WERI-Rb-1 (cell line): Measurements from ENCODE around the gene PCDHA8.
"Not testable (repeated sequence)": the region's sequence is repeated elsewhere in the genome, so short reads cannot be mapped to it uniquely, and the experiment has no call there.

ENCODE experiments used
- DNase-seq: peaks from one replicate; pipeline ENCODE4 v3.0.0-alpha.2; 2020
- H3K27ac ChIP-seq: fragments of 250-450 bp; sonication (Bioruptor Pico); 2 replicates; pipeline ENCODE4 v1.5.1; 2020; ENCODE audit warnings: mild to moderate bottlenecking, moderate library complexity
- H3K27me3 ChIP-seq: fragments of 250-450 bp; sonication (Bioruptor Pico); 2 replicates; pipeline ENCODE4 v1.5.1; 2021; ENCODE audit warnings: mild to moderate bottlenecking, low read depth, moderate library complexity; ENCODE audit not compliant: insufficient read depth, severe bottlenecking
- H3K36me3 ChIP-seq: fragments of 250-450 bp; sonication (Bioruptor Pico); 2 replicates; pipeline ENCODE4 v1.5.1; 2020; ENCODE audit warnings: mild to moderate bottlenecking, moderate library complexity
- H3K4me3 ChIP-seq: 2 replicates; pipeline ENCODE4 v1.5.1; 2011; ENCODE audit warnings: low read depth, mild to moderate bottlenecking, control low read depth, low read length
- H3K9me3 ChIP-seq: fragments of 250-450 bp; sonication (Bioruptor Pico); 2 replicates; pipeline ENCODE4 v1.5.1; 2021; ENCODE audit warnings: mild to moderate bottlenecking, moderate library complexity; ENCODE audit not compliant: severe bottlenecking
- CTCF ChIP-seq: IDR thresholded peaks from 2 replicates; pipeline ENCODE4 v1.5.1; 2011; ENCODE audit warnings: low read depth, mild to moderate bottlenecking, control low read depth, inconsistent platforms, low read length

PCDHA8 gene

DNA sequence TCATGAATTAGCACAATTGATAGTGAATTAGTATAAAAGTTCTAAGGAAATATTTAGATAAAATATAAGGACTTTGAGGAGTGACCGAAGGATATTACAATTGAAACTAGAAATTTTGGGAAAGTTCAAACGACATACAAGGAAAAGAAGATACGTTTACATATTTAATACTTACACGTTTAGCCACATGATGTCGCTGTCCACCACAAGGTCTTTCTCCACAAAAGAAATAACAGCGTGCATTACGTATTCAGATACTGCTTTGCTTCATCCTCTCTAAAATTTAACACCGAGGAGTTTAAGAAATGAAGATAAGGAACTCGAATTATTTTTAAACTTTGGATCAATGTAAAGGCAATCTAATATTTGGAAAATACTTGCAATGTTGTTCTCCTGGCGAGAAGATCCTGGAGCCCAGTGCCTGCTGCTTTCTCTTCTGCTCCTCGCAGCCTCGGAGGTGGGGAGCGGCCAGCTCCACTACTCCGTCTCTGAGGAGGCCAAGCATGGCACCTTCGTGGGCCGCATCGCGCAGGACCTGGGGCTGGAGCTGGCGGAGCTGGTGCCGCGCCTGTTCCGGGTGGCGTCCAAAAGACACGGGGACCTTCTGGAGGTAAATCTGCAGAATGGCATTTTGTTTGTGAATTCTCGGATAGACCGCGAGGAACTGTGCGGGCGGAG, 40.0 kb upstream of the PCDHA8 start, which contains the start of gene PCDHA3:
Gene PCDHA3, plus strand, starts transcription at position 242 of the 678 bp plus-strand sequence.
- no peak for DNase-seq
- 0 out of 2 replicates have a peak, but pooled peaks have one; percentile 5 for TF ChIP-seq CTCF
- Histone ChIP-seq H3K36me3 (no peaks in the 10 kb centered on the region), H3K9me3 (peaks cover 2% of the 10 kb centered on the region), H3K27me3 (no peaks in the 10 kb centered on the region), H3K4me3 (no peak within 1 kb of the TSS), H3K27ac (no peak within 1 kb of the TSS)

GRCh38 chr5:140801494-140801841, 39.5 kb upstream of the PCDHA8 start:
- no peak for DNase-seq
- TF ChIP-seq CTCF: no peak

GRCh38 chr5:140802381-140802780, 38.6 kb upstream of the PCDHA8 start:
- DNase-seq, H3K27ac ChIP-seq, H3K9me3 ChIP-seq, H3K36me3 ChIP-seq, H3K27me3 ChIP-seq, H3K4me3 ChIP-seq: not testable (repeated sequence)

More at GRCh38 chr5:140801494-140801841, 39.5 kb upstream of the PCDHA8 start:
- no peak overlapping the region for H3K4me3 ChIP-seq
- peaks cover 2% of the 10 kb centered on the region for H3K9me3 ChIP-seq
- no peaks in the 10 kb centered on the region for H3K36me3 ChIP-seq
- no peak overlapping the region for H3K27ac ChIP-seq
- H3K27me3 ChIP-seq: no peaks in the 10 kb centered on the region

GRCh38 chr5:140802781-140803271, 38.2 kb upstream of the PCDHA8 start:
- DNase-seq: no peak
- no peak for TF ChIP-seq CTCF
- Histone ChIP-seq H3K27me3 (no peaks in the 10 kb centered on the region), H3K4me3 (no peak overlapping the region), H3K9me3 (peaks cover 2% of the 10 kb centered on the region), H3K27ac (no peak overlapping the region), H3K36me3 (peaks cover 3% of the 10 kb centered on the region; the same call in 1 of the 2 replicates)

DNA sequence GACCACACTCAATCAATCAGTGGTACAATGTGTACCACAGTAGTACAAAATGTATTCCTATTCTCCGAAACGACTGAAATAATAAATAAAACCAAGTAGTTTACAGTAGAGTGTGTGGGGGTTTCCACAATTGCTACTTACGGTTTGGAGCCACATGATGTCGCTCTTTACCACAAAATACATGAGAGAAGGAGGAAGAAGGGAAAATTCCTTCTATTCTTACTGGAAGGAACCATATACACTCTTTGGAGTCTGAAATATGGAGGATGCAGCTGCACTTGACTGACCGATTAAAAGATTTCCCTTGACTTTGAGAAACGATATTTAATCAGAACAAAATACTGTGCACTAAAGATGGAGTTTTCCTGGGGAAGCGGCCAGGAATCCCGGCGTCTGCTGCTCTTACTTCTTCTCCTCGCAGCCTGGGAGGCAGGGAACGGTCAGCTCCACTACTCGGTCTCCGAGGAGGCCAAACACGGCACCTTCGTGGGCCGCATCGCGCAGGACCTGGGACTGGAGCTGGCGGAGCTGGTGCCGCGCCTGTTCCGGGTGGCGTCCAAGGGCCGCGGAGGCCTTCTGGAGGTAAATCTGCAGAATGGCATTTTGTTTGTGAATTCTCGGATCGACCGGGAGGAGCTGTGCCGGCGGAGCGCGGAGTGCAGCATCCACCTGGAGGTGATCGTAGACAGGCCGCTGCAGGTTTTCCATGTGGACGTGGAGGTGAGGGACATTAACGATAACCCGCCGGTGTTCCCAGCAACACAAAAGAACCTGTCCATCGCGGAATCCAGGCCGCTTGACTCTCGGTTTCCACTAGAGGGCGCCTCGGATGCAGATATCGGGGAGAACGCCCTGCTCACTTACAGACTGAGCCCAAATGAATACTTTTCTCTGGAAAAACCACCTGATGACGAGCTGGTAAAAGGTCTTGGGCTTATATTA, 33.9 kb upstream of the PCDHA8 start, which contains the start of gene PCDHA4:
Gene PCDHA4, plus strand, starts transcription at position 235 of the 942 bp plus-strand sequence.
- Histone ChIP-seq H3K27ac (peak within 1 kb of the TSS; percentile 84), H3K4me3 (peak within 1 kb of the TSS; percentile 98), H3K27me3 (no peaks in the 10 kb centered on the region), H3K36me3 (peaks cover 3% of the 10 kb centered on the region), H3K9me3 (peaks cover 2% of the 10 kb centered on the region)
- peak; percentile 87 for DNase-seq
- TF ChIP-seq CTCF: peak; percentile 74

DNA sequence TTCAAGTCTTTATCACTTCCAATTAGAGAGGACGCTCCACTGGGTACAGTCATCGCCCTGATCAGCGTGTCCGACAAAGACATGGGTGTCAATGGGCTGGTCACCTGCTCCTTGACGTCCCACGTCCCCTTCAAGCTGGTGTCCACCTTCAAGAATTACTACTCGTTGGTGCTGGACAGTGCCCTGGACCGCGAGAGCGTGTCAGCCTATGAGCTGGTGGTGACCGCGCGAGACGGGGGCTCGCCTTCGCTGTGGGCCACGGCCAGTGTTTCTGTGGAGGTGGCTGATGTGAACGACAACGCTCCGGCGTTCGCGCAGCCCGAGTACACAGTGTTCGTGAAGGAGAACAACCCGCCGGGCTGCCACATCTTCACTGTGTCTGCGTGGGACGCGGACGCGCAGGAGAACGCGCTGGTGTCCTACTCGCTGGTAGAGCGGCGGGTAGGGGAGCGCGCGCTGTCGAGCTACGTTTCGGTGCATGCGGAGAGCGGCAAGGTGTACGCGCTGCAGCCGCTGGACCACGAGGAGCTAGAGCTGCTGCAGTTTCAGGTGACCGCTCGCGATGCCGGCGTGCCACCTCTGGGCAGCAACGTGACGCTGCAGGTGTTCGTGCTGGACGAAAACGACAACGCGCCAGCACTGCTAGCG, 32.6 kb upstream of the PCDHA8 start:
- H3K9me3 ChIP-seq, H3K36me3 ChIP-seq, DNase-seq, H3K27ac ChIP-seq, H3K27me3 ChIP-seq, H3K4me3 ChIP-seq: not testable (repeated sequence)
